ENCODE measurements around the gene RNF111. TPM values are rescaled to one million over a fixed set of nuclear protein-coding genes. Genes with fewer than 3 reads are reported as not detected.

The RNF111 gene
- total and polyA plus RNA-seq, 9 of the 15 experiments (the other 6 are each of a cell fraction or from before 2014, with no cell fraction given): 7.9 to 26.0 (median 14.4) TPM

- Histone ChIP-seq H3K9me1 (ENCODE audit: control insufficient read depth, insufficient read depth, low read length) (no peaks in the 10 kb centered on the region), H3K9me3 (replicated peaks; ENCODE audit: control insufficient read depth, insufficient read depth, low read depth, low read length) (no peaks in the 10 kb centered on the region), H3K4me1 (replicated peaks in 1 of 2; ENCODE audit: control insufficient read depth in 2 of 2, insufficient read depth in 2 of 2, low read length in 2 of 2) (peaks cover 9 to 14% of the 10 kb centered on the region in 2 experiments; a peak in 3 of 5 replicates), H3K36me3 (ENCODE audit: control insufficient read depth, insufficient read depth, low read length) (peaks cover 24% of the 10 kb centered on the region; the same call in 2 of the 3 replicates), H3K4me2 (ENCODE audit: insufficient read depth, low read length) (no peak overlapping the region), H3K27ac (ENCODE audit: extremely low read depth, low read depth, low read length) (no peak overlapping the region), H3K4me3 (no peak overlapping the region), H3K27me3 (ENCODE audit: control insufficient read depth in 2 of 2, insufficient read depth in 2 of 2, low read length in 2 of 2) (no peaks in the 10 kb centered on the region), H3K9ac (ENCODE audit: insufficient read depth in 1 of 2, low read depth in 2 of 2, low read length in 2 of 2) (no peak overlapping the region), H4K20me1 (replicated peaks; ENCODE audit: control insufficient read depth, insufficient read depth, low read length) (no peaks in the 10 kb centered on the region), H3K79me2 (ENCODE audit: control insufficient read depth, insufficient read depth, low read length) (peaks cover 88% of the 10 kb centered on the region), H2AFZ (ENCODE audit: low read depth, low read length) (no peak overlapping the region)
- ATAC-seq: no peak
- in situ Hi-C loops (cut with MboI): no loop called here
- DNase-seq (ENCODE audit: extremely low read depth in 1 of 4, low spot score in 3 of 4): no peak
- CTCF ChIA-PET (ENCODE audit: low intra/inter-chr PET ratio): no interaction called here
- 57% methylated on average over 3 of the region's 3 CpGs for WGBS (ENCODE audit: insufficient coverage, low coverage, missing lambda C conversion rate)
- TF ChIP-seq HMGN3 (IDR thresholded peaks at IDR 0.05; ENCODE audit: borderline replicate concordance, extremely low read depth, insufficient read length, low read depth, low read length) (no peak), CREB3 (tag; conservative IDR thresholded peaks at IDR 0.05; ENCODE audit: low read depth) (no peak), UBTF (IDR thresholded peaks at IDR 0.05; ENCODE audit: borderline replicate concordance in 1 of 2, low read depth in 2 of 2, low read length in 2 of 2) (no peak), DACH1 (IDR thresholded peaks at IDR 0.05; ENCODE audit: partially characterized antibody) (peak; percentile 11), CREB3L1 (IDR thresholded peaks at IDR 0.05; ENCODE audit: borderline replicate concordance, low read depth) (no peak), NFE2 (IDR thresholded peaks at IDR 0.05; ENCODE audit: low read depth) (peak; percentile 41; the same call in 1 of the 2 replicates), ETV6 (IDR thresholded peaks at IDR 0.05; ENCODE audit: borderline replicate concordance in 1 of 2, low read depth in 2 of 2, low read length in 1 of 2) (no peak), ETV6 (CRISPR knock-in tag; IDR thresholded peaks at IDR 0.05; ENCODE audit: borderline replicate concordance) (no peak), IFI16 (CRISPR knock-in tag; IDR thresholded peaks at IDR 0.05) (no peak)
- no peak for FAIRE-seq
- no TSS peak for BruUV-seq (replicated peaks)
- intact Hi-C loops (cut with micrococcal nuclease): no loop called here
- POLR2A ChIA-PET: no interaction called here
Observed at GRCh38 chr15:59013246-59013873, 25.9 kb downstream of the RNF111 start.

All from K562 (cell line).